Breast epithelium (tissue), 4 donors: ENCODE data around the gene ARL6IP1. TPM values are rescaled to one million over a fixed set of nuclear protein-coding genes. Genes with fewer than 3 reads are reported as not detected.

ENCODE experiments used
- DNase-seq, 2 donors: peaks; one replicate each; pipeline ENCODE4 v3.0.0-alpha.2; 2019; ENCODE audit warnings: low spot score in 2 of 2
- H3K27ac ChIP-seq, 2 donors: fragments of 200-600 bp; sonication (generic) in 1 of 2; one replicate each; pipeline ENCODE4 v1.5.1; 2016 to 2019; ENCODE audit warnings: mild to moderate bottlenecking in 1 of 2
- H3K27me3 ChIP-seq, 2 donors: fragments of 200-600 bp; sonication (generic) in 1 of 2; one replicate each; pipeline versions ENCODE4 v1.5.1 to v1.6.0; 2017 to 2019; ENCODE audit warnings: control low read depth in 1 of 2, mild to moderate bottlenecking in 1 of 2
- H3K36me3 ChIP-seq: fragments of 200-600 bp; one replicate; pipeline ENCODE4 v1.5.1; 2019
- H3K4me1 ChIP-seq, 2 donors: fragments of 200-600 bp; sonication (generic); one replicate each; pipeline ENCODE4 v1.5.1; 2016 to 2019; ENCODE audit warnings: control low read depth in 1 of 2
- H3K4me3 ChIP-seq, 3 donors: fragments of 200-600 bp; sonication (generic); 1 replicate in 2 of 3; 2 replicates in 1 of 3; pipeline ENCODE4 v1.5.1; 2016 to 2019; ENCODE audit warnings: mild to moderate bottlenecking in 3 of 3, moderate library complexity in 2 of 3
- H3K9me3 ChIP-seq, 2 donors: fragments of 200-600 bp; sonication (generic) in 1 of 2; one replicate each; pipeline ENCODE4 v1.5.1; 2016 to 2019; ENCODE audit warnings: control low read depth in 1 of 2
- POLR2A ChIP-seq: fragments of 450-650 bp; IDR thresholded peaks from one replicate; pipeline ENCODE4 v1.6.1; 2016; ENCODE audit warnings: antibody characterized with exemption, mild to moderate bottlenecking, moderate library complexity
- POLR2AphosphoS5 ChIP-seq, 3 donors: sonication (generic); formaldehyde crosslinking; IDR thresholded peaks; one replicate each; pipeline ENCODE4 v1.6.1; 2017; ENCODE audit warnings: antibody characterized with exemption in 3 of 3
- intact Hi-C: fragments of 100-400 bp; cut with DNase I; formaldehyde crosslinking; loops from one replicate; pipeline ENCODE4 v1.15.1; 2023; ENCODE audit warnings: low total_unique reads
- total RNA-seq, 3 donors: library from RNA; depleted of rRNA; stranded (reverse); fragments of >200 nt; gene quantifications; one replicate each; pipeline ENCODE4 v1.1.0, GENCODE V29; 2016
- TF ChIP-seq, protein P1 (sequence below), 3 donors: fragments of 450-650 bp; IDR thresholded peaks; one replicate each; pipeline ENCODE4 v1.5.1; 2016 to 2017; ENCODE audit warnings: antibody characterized with exemption in 3 of 3, mild to moderate bottlenecking in 3 of 3, moderate library complexity in 3 of 3

ARL6IP1 gene
- total RNA-seq, 3 donors from 2014 or later: 199 to 368 (median 302) TPM

DNA sequence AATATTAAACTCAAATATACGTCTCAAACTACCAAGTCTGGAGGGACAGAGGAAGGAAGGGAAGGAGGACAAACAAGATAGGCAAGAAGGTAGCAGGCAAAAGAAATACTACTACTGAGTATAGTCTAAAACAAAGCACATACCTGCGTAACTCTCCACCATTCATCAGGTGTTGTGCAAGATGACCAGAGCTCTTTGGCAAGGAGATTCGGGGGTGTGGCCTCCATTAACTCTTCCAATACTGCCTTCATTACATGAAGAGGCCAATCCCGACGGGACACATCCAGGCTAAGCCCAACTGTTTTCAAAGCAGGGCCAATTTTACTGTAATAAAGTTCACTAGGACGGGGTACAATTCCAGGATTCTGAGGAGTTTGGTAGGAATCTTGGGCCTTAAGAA is 38.2 kb upstream of the ARL6IP1 start:
- peak overlapping the region; percentile 1 to 56 for H3K27ac ChIP-seq
- H3K4me3 ChIP-seq: no peak overlapping the region
- intact Hi-C loops: no loop called here
- no peaks in the 10 kb centered on the region for H3K4me1 ChIP-seq
- peaks cover 9% of the 10 kb centered on the region for H3K36me3 ChIP-seq
- DNase-seq: peak in 1 of 2 donors; percentile 23
- TF ChIP-seq, protein P1, sequence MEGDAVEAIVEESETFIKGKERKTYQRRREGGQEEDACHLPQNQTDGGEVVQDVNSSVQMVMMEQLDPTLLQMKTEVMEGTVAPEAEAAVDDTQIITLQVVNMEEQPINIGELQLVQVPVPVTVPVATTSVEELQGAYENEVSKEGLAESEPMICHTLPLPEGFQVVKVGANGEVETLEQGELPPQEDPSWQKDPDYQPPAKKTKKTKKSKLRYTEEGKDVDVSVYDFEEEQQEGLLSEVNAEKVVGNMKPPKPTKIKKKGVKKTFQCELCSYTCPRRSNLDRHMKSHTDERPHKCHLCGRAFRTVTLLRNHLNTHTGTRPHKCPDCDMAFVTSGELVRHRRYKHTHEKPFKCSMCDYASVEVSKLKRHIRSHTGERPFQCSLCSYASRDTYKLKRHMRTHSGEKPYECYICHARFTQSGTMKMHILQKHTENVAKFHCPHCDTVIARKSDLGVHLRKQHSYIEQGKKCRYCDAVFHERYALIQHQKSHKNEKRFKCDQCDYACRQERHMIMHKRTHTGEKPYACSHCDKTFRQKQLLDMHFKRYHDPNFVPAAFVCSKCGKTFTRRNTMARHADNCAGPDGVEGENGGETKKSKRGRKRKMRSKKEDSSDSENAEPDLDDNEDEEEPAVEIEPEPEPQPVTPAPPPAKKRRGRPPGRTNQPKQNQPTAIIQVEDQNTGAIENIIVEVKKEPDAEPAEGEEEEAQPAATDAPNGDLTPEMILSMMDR (IDR thresholded peaks at IDR 0.05): no peak
- no peak for TF ChIP-seq POLR2A
- no peak for TF ChIP-seq POLR2AphosphoS5 (IDR thresholded peaks at IDR 0.05)
- H3K27me3 ChIP-seq: no peaks in the 10 kb centered on the region
- H3K9me3 ChIP-seq: no peaks in the 10 kb centered on the region

DNA sequence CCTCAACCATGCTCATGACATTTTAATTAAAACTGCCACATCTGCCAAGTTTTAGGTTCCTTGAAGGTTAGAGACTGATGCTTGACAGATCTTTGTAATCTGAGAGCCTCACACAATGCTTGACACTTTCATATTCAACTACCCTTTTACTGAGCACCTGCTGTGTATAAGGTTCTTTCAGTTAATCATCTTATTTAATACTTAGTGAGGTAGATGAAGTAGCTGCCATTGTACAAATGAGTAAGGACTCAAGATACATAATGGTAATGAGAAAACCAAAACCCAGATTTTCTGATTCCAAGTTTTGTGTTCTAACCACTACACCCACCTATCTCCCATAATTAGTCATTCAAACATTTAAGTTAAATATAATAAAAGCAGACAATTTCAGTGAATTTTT is 35.4 kb upstream of the ARL6IP1 start:
- no peaks in the 10 kb centered on the region for H3K4me1 ChIP-seq
- H3K36me3 ChIP-seq: peaks cover 9% of the 10 kb centered on the region
- no peak for DNase-seq
- H3K9me3 ChIP-seq: no peaks in the 10 kb centered on the region
- H3K4me3 ChIP-seq: no peak overlapping the region
- H3K27me3 ChIP-seq: no peaks in the 10 kb centered on the region
- intact Hi-C loops: no loop called here
- no peak overlapping the region for H3K27ac ChIP-seq
- TF ChIP-seq POLR2AphosphoS5 (IDR thresholded peaks at IDR 0.05): no peak
- TF ChIP-seq, protein P1 (IDR thresholded peaks at IDR 0.05): no peak
- no peak for TF ChIP-seq POLR2A

DNA sequence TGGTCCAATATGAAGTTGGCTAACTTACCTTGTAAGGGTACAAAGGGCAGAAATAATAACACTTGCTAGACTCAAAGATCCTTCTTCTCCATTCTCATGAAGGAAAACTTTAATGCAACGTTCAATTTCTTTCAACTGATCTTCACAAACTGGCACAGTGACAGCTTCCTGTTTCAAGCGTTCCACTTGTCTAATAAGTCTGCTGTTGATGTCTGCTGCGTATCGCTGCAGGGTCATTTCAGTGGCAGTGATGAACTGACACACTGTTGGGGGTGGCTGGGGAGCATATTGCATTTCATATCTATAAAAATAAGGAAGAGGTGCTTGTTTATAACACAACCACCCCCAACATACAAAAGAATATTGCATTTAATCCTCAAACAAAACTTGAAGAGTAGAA is 33.5 kb upstream of the ARL6IP1 start:
- Histone ChIP-seq H3K4me3 (no peak overlapping the region), H3K9me3 (no peaks in the 10 kb centered on the region), H3K36me3 (peaks cover 9% of the 10 kb centered on the region), H3K4me1 (no peaks in the 10 kb centered on the region), H3K27me3 (no peaks in the 10 kb centered on the region), H3K27ac (no peak overlapping the region)
- no peak for DNase-seq
- intact Hi-C loops: no loop called here
- no peak for TF ChIP-seq POLR2A
- TF ChIP-seq, protein P1 (IDR thresholded peaks at IDR 0.05): no peak
- TF ChIP-seq POLR2AphosphoS5 (IDR thresholded peaks at IDR 0.05): no peak

DNA sequence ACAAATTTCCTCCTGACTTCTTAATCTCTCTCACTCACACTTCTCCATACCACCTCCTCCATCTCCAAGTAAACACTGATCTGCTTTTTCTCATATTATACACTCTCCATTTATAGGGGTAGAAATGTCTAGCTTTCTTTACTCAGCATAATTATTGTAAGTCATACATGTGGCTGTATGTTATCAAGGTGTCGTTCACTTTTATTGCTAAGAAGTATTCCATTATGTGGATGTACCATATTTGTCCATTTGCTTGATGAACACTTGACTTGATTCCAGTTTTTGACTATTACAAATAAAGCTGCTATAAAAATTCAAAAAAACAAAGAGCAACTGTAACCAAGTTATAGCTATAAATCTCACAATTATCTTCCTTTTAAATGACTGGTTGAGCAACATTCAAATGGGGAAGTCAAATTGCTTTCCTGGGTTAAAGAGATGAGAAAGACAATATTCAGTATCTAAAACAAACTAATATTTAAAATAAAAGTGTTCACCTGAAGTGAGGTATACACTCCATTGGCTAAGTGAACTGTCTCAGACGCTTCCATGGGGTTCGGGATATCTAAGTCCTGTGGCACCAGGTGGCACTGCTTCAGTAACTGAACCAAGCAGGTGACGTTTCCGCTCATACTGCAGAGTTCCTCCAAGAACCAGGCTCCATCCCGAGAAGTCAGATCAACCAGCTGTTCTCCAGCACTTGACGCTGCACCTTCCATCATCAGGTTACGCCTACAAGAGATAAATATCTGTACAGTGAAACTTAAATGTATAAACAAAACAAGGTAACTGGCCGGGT is 32.6 kb upstream of the ARL6IP1 start:
- TF ChIP-seq POLR2AphosphoS5 (IDR thresholded peaks at IDR 0.05) (no peak), POLR2A (no peak)
- Histone ChIP-seq H3K4me1 (no peaks in the 10 kb centered on the region), H3K4me3 (no peak overlapping the region), H3K27ac (no peak overlapping the region), H3K9me3 (no peaks in the 10 kb centered on the region), H3K36me3 (peaks cover 9% of the 10 kb centered on the region), H3K27me3 (no peaks in the 10 kb centered on the region)
- no peak for DNase-seq
- intact Hi-C loops: no loop called here

DNA sequence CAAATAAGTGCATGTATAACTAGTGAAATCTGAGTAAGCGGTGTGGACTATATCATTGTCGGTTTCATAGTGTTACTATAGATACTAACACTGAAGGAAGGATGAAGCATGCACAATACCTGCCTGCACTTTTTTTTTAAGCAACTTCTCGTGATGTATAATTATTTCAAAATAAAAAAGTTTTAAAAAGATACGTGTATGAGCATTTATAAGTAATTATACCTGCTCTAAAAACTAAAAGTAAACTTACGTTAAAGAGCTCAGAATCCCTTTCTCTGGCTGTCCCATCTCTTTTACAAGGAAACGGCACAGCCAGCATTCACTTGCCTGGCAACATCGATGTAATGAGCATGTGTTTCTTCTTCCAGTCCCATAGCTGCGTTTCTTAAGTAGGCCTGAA is 31.3 kb upstream of the ARL6IP1 start:
- Histone ChIP-seq H3K4me3 (no peak overlapping the region), H3K27me3 (no peaks in the 10 kb centered on the region), H3K4me1 (no peaks in the 10 kb centered on the region), H3K36me3 (peaks cover 9% of the 10 kb centered on the region), H3K27ac (no peak overlapping the region), H3K9me3 (no peaks in the 10 kb centered on the region)
- TF ChIP-seq, protein P1 (IDR thresholded peaks at IDR 0.05): no peak
- no peak for TF ChIP-seq POLR2AphosphoS5 (IDR thresholded peaks at IDR 0.05)
- no peak for TF ChIP-seq POLR2A
- intact Hi-C loops: no loop called here
- no peak for DNase-seq
